ENCODE results near the gene MRPS15. TPM values are rescaled to one million over a fixed set of nuclear protein-coding genes. Genes with fewer than 3 reads are reported as not detected.
A peak's percentile ranks its signal among the peaks of the same experiment; 100 is the strongest.

The MRPS15 gene
- polyA plus RNA-seq, 3 donors = 36.2 to 68.1 (median 66.4) TPM

DNA sequence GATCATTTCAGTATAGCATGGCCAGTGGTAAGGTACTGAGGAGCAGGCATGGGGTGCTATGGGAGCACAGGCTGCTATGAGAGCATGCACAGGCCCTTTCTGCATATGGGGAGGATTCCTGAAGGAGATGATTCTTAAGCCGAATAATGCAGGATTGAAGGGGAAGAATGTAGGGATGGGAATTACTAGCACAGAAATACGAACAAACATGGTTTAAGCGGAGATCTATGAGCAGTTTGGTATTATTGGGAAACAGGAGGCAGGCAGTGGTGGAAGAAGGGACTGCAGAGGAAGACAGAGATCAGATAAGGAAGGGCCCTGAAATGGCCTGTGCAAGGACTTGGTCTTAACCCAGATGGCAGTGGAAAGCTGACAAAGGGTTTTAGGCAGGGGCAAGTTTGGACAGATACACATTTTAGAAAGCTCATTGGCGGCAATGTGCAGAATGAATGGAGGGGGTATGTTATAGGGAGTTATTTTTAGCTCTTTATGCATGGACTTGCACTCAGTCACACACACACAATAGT lies 15.6 kb downstream of the MRPS15 start:
- H3K36me3 Mint-ChIP-seq = peaks cover 0 to 5% of the 10 kb centered on the region in 2 donors
- Histone ChIP-seq H3K4me2 (replicated peaks; ENCODE audit: extremely low read depth, low read length, poor library complexity, severe bottlenecking) (no peak overlapping the region), H3K27me3 (ENCODE audit: control insufficient read depth in 2 of 2, insufficient read depth in 2 of 2, low read length in 2 of 2) (no peaks in the 10 kb centered on the region), H3K4me3 (replicated peaks in 1 of 3; ENCODE audit: low read depth in 2 of 3, low read length in 3 of 3) (no peak overlapping the region), H2AFZ (ENCODE audit: insufficient read depth, low read depth, low read length, poor library complexity, severe bottlenecking) (no peak overlapping the region), H3K36me3 (replicated peaks in 1 of 2; ENCODE audit: control insufficient read depth in 1 of 2, insufficient read depth in 2 of 2, low read length in 2 of 2) (no peaks in the 10 kb centered on the region), H4K20me1 (ENCODE audit: insufficient read depth, low read length) (no peaks in the 10 kb centered on the region), H3K79me2 (ENCODE audit: insufficient read depth, low read length) (no peaks in the 10 kb centered on the region), H3K27ac (ENCODE audit: low read depth in 1 of 2, low read length in 2 of 2) (no peak overlapping the region), H3K4me1 (ENCODE audit: control insufficient read depth in 1 of 2, insufficient read depth in 2 of 2, low read length in 2 of 2) (peaks cover 28 to 36% of the 10 kb centered on the region in 2 donors), H3K9ac (ENCODE audit: insufficient read depth, low read length, poor library complexity, severe bottlenecking) (no peak overlapping the region), H3K9me3 (replicated peaks in 1 of 2; ENCODE audit: control insufficient read depth in 1 of 2, insufficient read depth in 1 of 2, low read length in 2 of 2) (no peaks in the 10 kb centered on the region)
- no peak overlapping the region for H3K27ac Mint-ChIP-seq
- no peak overlapping the region for H3K4me3 Mint-ChIP-seq
- TF ChIP-seq, protein P1, sequence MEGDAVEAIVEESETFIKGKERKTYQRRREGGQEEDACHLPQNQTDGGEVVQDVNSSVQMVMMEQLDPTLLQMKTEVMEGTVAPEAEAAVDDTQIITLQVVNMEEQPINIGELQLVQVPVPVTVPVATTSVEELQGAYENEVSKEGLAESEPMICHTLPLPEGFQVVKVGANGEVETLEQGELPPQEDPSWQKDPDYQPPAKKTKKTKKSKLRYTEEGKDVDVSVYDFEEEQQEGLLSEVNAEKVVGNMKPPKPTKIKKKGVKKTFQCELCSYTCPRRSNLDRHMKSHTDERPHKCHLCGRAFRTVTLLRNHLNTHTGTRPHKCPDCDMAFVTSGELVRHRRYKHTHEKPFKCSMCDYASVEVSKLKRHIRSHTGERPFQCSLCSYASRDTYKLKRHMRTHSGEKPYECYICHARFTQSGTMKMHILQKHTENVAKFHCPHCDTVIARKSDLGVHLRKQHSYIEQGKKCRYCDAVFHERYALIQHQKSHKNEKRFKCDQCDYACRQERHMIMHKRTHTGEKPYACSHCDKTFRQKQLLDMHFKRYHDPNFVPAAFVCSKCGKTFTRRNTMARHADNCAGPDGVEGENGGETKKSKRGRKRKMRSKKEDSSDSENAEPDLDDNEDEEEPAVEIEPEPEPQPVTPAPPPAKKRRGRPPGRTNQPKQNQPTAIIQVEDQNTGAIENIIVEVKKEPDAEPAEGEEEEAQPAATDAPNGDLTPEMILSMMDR (IDR thresholded peaks at IDR 0.05) = no peak
- intact Hi-C loops (cut with micrococcal nuclease) = no loop called here
- WGBS (ENCODE audit: insufficient coverage) = 66% methylated on average over 3 of the region's 4 CpGs
- peaks cover 29% of the 10 kb centered on the region for H3K4me1 Mint-ChIP-seq
- no peaks in the 10 kb centered on the region for H3K9me3 Mint-ChIP-seq
- DNase-seq = no peak
- H3K27me3 Mint-ChIP-seq (ENCODE audit: low read depth in 3 of 3) = peaks cover 0 to 9% (median 0%) of the 10 kb centered on the region in 3 donors

DNA sequence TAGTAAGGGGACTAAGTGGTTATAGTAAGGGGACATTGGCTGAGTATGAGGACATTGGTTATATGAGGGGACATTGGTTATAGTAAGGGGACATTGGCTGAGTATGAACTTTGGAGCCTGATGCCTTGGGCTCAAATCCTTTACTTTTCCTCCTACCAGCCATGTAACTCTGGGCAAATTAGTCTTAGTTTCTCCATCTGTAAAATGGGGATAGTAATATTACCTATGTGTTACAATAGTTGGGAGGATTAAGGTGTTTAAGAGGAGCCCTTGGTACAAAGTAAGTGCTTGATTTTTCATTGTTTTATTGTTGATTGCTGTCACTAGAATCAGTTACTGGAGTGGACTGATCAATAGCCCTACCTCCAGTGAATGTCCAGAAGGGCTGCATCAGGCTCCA lies 16.7 kb downstream of the MRPS15 start:
- Histone ChIP-seq H3K4me1 (ENCODE audit: control insufficient read depth in 1 of 2, insufficient read depth in 2 of 2, low read length in 2 of 2) (peaks cover 28 to 36% of the 10 kb centered on the region in 2 donors), H3K27ac (ENCODE audit: low read depth in 1 of 2, low read length in 2 of 2) (peak overlapping the region in 1 of 2 donors; percentile 67), H2AFZ (ENCODE audit: insufficient read depth, low read depth, low read length, poor library complexity, severe bottlenecking) (no peak overlapping the region), H3K79me2 (ENCODE audit: insufficient read depth, low read length) (no peaks in the 10 kb centered on the region), H3K36me3 (replicated peaks in 1 of 2; ENCODE audit: control insufficient read depth in 1 of 2, insufficient read depth in 2 of 2, low read length in 2 of 2) (no peaks in the 10 kb centered on the region), H3K9me3 (replicated peaks in 1 of 2; ENCODE audit: control insufficient read depth in 1 of 2, insufficient read depth in 1 of 2, low read length in 2 of 2) (no peaks in the 10 kb centered on the region), H4K20me1 (ENCODE audit: insufficient read depth, low read length) (no peaks in the 10 kb centered on the region), H3K9ac (ENCODE audit: insufficient read depth, low read length, poor library complexity, severe bottlenecking) (no peak overlapping the region), H3K4me2 (replicated peaks; ENCODE audit: extremely low read depth, low read length, poor library complexity, severe bottlenecking) (no peak overlapping the region), H3K4me3 (replicated peaks in 1 of 3; ENCODE audit: low read depth in 2 of 3, low read length in 3 of 3) (no peak overlapping the region), H3K27me3 (ENCODE audit: control insufficient read depth in 2 of 2, insufficient read depth in 2 of 2, low read length in 2 of 2) (no peaks in the 10 kb centered on the region)
- no peak for DNase-seq
- intact Hi-C loops (cut with micrococcal nuclease) = no loop called here
- Mint-ChIP-seq H3K4me3 (no peak overlapping the region), H3K27me3 (ENCODE audit: low read depth in 3 of 3) (peaks cover 0 to 9% (median 0%) of the 10 kb centered on the region in 3 donors), H3K4me1 (peaks cover 29% of the 10 kb centered on the region), H3K27ac (peak overlapping the region in 2 of 7 donors; percentile 46 to 85), H3K9me3 (no peaks in the 10 kb centered on the region), H3K36me3 (peaks cover 0 to 2% of the 10 kb centered on the region in 2 donors)
- TF ChIP-seq, protein P1 (IDR thresholded peaks at IDR 0.05) = no peak

Measured in CD14-positive monocyte (primary cell).